B cell (primary cell): ENCODE data around the gene OR14A16. TPM values are rescaled to one million over a fixed set of nuclear protein-coding genes. Genes with fewer than 3 reads are reported as not detected.

Experiments
- ATAC-seq: fragments of 200-7000 bp; cut with Tn5 transposase; one replicate; pipeline ENCODE4 v1.10.0; 2021; ENCODE audit warnings: low read depth, mild to moderate bottlenecking, moderate number of reproducible peaks, moderate library complexity
- CTCF ChIA-PET: fragments of 350-600 bp; sonication (Branson Sonifier 250); formaldehyde crosslinking; loops from one replicate; lab custom pipeline; 2021; ENCODE audit warnings: antibody characterized with exemption, inconsistent platforms; lab: Charles Lee
- POLR2A ChIA-PET: fragments of 350-600 bp; sonication (Branson Sonifier 250); formaldehyde crosslinking; loops from one replicate; lab custom pipeline; 2021; ENCODE audit warnings: antibody characterized with exemption; lab: Charles Lee
- DNase-seq: peaks from one replicate; pipeline ENCODE4 v3.0.0; 2013
- H2AFZ ChIP-seq: 2 replicates; pipeline ENCODE4 v1.6.1; 2012; ENCODE audit warnings: mild to moderate bottlenecking, low read depth, low read length; ENCODE audit not compliant: insufficient read depth, poor library complexity, severe bottlenecking
- H3K27ac ChIP-seq, 2 donors: 1 replicate in 1 of 2; 2 replicates in 1 of 2; pipeline ENCODE4 v1.5.1; 2012 to 2013; ENCODE audit warnings: low read length in 2 of 2, mild to moderate bottlenecking in 2 of 2, moderate library complexity in 1 of 2
- H3K27me3 ChIP-seq, 4 experiments: fragments of 200-600 bp in 1 of 4; sonication (generic) in 1 of 4; replicated peaks in 1 of 4; 1 replicate in 2 of 4; 2 replicates in 2 of 4; pipeline versions ENCODE4 v1.6.1 to v1.7.0; 2013 to 2016; ENCODE audit warnings: low read length in 3 of 4, mild to moderate bottlenecking in 2 of 4, mixed read lengths in 1 of 4, moderate library complexity in 1 of 4; ENCODE audit not compliant: insufficient read depth in 4 of 4, control insufficient read depth in 3 of 4; ENCODE audit errors: control extremely low read depth in 1 of 4
- H3K36me3 ChIP-seq, 2 experiments: replicated peaks in 1 of 2; 1 replicate in 1 of 2; 2 replicates in 1 of 2; pipeline versions ENCODE4 v1.6.1 to v1.7.1; 2013; ENCODE audit warnings: low read length in 1 of 2; ENCODE audit not compliant: insufficient read depth in 2 of 2, control insufficient read depth in 1 of 2; ENCODE audit errors: control extremely low read depth in 1 of 2, extremely low read depth in 1 of 2
- H3K4me1 ChIP-seq, 2 donors: fragments of 200-600 bp in 1 of 2; sonication (generic) in 1 of 2; 1 replicate in 1 of 2; 2 replicates in 1 of 2; pipeline versions ENCODE4 v1.5.1 to v1.6.1; 2013 to 2017; ENCODE audit warnings: low read length in 2 of 2; ENCODE audit not compliant: control insufficient read depth in 2 of 2, insufficient read depth in 2 of 2
- H3K4me2 ChIP-seq: replicated peaks from 2 replicates; pipeline ENCODE3; 2012; ENCODE audit warnings: mild to moderate bottlenecking, low read depth, low read length; ENCODE audit not compliant: poor library complexity, severe bottlenecking
- H3K4me3 ChIP-seq, 5 experiments: fragments of 200-600 bp in 1 of 5; sonication (generic) in 1 of 5; 1 replicate in 3 of 5; 2 replicates in 2 of 5; pipeline versions ENCODE4 v1.5.1 to v1.7.0; 2011 to 2016; ENCODE audit warnings: low read length in 4 of 5, mild to moderate bottlenecking in 4 of 5, low read depth in 2 of 5, control low read depth in 1 of 5, moderate library complexity in 1 of 5; ENCODE audit not compliant: insufficient read depth in 1 of 5; ENCODE audit errors: control extremely low read depth in 1 of 5, extremely low read depth in 1 of 5
- H3K79me2 ChIP-seq: fragments of 200-600 bp; sonication (generic); one replicate; pipeline ENCODE4 v1.6.0; 2016; ENCODE audit warnings: low read length; ENCODE audit not compliant: control insufficient read depth, insufficient read depth
- H3K9ac ChIP-seq: fragments of 200-600 bp; sonication (generic); 2 replicates; pipeline ENCODE4 v1.6.1; 2017; ENCODE audit warnings: mild to moderate bottlenecking, low read length, moderate library complexity
- H3K9me3 ChIP-seq, 3 donors: one replicate each; pipeline versions ENCODE4 v1.6.1 to v1.7.1; 2013; ENCODE audit warnings: low read length in 2 of 3; ENCODE audit not compliant: control insufficient read depth in 2 of 3, insufficient read depth in 1 of 3; ENCODE audit errors: control extremely low read depth in 1 of 3
- H4K20me1 ChIP-seq: 2 replicates; pipeline ENCODE4 v1.6.0; 2012; ENCODE audit warnings: mild to moderate bottlenecking, low read length; ENCODE audit not compliant: insufficient read depth, control insufficient read depth, poor library complexity, severe bottlenecking
- H3K27ac Mint-ChIP-seq: one replicate; pipeline ENCODE4 v1.8.0; 2021; ENCODE audit warnings: mixed read lengths
- H3K27me3 Mint-ChIP-seq: one replicate; pipeline ENCODE4 v1.8.0; 2021; ENCODE audit warnings: mixed read lengths
- H3K4me1 Mint-ChIP-seq: one replicate; pipeline ENCODE4 v1.8.0; 2021; ENCODE audit warnings: mixed read lengths
- H3K4me3 Mint-ChIP-seq: one replicate; pipeline ENCODE4 v1.8.0; 2021; ENCODE audit warnings: mixed read lengths
- H3K9me3 Mint-ChIP-seq: one replicate; pipeline ENCODE4 v1.8.0; 2022; ENCODE audit warnings: mixed read lengths; ENCODE audit not compliant: insufficient read depth
- EZH2 ChIP-seq: IDR thresholded peaks from 2 replicates; pipeline ENCODE4 v1.6.1; 2012; ENCODE audit warnings: borderline replicate concordance, low read depth, mild to moderate bottlenecking, moderate library complexity, low read length; ENCODE audit not compliant: insufficient read depth, poor library complexity, severe bottlenecking
- WGBS: methylation state at CpG from one replicate; pipeline ENCODE4 v1.1.5; 2013; ENCODE audit warnings: missing lambda C conversion rate; ENCODE audit not compliant: insufficient coverage; 5-methylcytosine and 5-hydroxymethylcytosine counted together
- intact Hi-C: fragments of 100-400 bp; cut with micrococcal nuclease; formaldehyde crosslinking; loops from one replicate; pipeline ENCODE4 v1.10.0; 2022
- polyA plus RNA-seq: library from polyadenylated mRNA; depleted of rRNA; stranded (reverse); fragments of >200 nt; gene quantifications from 2 replicates; pipeline ENCODE4 v1.2.3, GENCODE V29; 2012
- total RNA-seq, 2 donors: library from RNA; stranded (reverse); fragments of 120-200 nt in 1 of 2; gene quantifications; 1 replicate in 1 of 2; 2 replicates in 1 of 2; pipeline versions ENCODE4 v1.2.3 to v1.2.4, GENCODE V29; 2013 to 2022
- TF ChIP-seq, protein P1 (sequence below): fragments of 200-600 bp; IDR thresholded peaks from one replicate; pipeline ENCODE4 v1.8.0; 2022; ENCODE audit warnings: antibody characterized with exemption, mild to moderate bottlenecking

OR14A16 gene
- total and polyA plus RNA-seq, 2 donors (not counting 1 experiment from before 2014, with no cell fraction given) = not detected

DNA sequence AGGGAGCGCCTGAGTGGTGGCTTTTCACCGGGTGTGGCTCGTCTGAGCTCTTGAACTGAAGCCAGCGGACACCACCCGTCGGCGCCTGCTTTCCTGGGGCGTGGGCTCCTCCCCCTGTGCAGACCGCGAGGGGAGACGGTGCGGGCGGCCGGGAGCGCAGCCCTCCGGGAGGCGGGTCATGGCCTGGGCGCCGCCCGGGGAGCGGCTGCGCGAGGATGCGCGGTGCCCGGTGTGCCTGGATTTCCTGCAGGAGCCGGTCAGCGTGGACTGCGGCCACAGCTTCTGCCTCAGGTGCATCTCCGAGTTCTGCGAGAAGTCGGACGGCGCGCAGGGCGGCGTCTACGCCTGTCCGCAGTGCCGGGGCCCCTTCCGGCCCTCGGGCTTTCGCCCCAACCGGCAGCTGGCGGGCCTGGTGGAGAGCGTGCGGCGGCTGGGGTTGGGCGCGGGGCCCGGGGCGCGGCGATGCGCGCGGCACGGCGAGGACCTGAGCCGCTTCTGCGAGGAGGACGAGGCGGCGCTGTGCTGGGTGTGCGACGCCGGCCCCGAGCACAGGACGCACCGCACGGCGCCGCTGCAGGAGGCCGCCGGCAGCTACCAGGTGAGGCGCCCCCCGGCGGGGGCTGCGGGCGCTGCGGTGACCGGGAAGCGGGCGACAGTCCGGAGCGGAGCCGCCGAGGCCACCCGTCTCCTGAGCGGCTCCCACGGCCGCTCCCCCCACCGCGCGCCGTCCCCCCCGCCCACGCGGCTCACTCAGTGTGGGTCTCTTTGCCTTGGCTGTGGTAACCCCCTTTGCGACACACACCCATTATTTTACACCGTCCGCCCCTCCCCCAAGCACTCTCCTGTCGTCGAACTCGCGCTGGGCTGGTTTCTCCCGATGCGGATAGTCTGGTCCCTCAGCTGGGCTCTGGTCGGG, 33.4 kb upstream of the OR14A16 start, which contains the start of gene TRIM58:
TSS of gene TRIM58 (plus strand) at position 119 of the 916 bp plus-strand sequence. CDS start at position 179, 60 bp downstream.
- Mint-ChIP-seq H3K4me3 (peak within 1 kb of the TSS; percentile 86), H3K9me3 (no peaks in the 10 kb centered on the region), H3K27me3 (peaks cover 35% of the 10 kb centered on the region), H3K27ac (no peak within 1 kb of the TSS), H3K4me1 (peaks cover 14% of the 10 kb centered on the region)
- H3K4me1 ChIP-seq = peaks cover 4 to 8% of the 10 kb centered on the region in 2 donors
- CTCF ChIA-PET = interaction anchor here (1.0 kb wide), 1 partner anchor 49 kb away, joined by 3 read pairs; no protein-coding TSS in a partner anchor
- H3K79me2 ChIP-seq = no peaks in the 10 kb centered on the region
- peak; percentile 57 for DNase-seq
- peaks cover 0 to 7% (median 1%) of the 10 kb centered on the region in 4 experiments for H3K27me3 ChIP-seq
- WGBS = under 1% methylated on average over 98 of the region's 109 CpGs
- no peaks in the 10 kb centered on the region for H4K20me1 ChIP-seq
- TF ChIP-seq, protein P1, sequence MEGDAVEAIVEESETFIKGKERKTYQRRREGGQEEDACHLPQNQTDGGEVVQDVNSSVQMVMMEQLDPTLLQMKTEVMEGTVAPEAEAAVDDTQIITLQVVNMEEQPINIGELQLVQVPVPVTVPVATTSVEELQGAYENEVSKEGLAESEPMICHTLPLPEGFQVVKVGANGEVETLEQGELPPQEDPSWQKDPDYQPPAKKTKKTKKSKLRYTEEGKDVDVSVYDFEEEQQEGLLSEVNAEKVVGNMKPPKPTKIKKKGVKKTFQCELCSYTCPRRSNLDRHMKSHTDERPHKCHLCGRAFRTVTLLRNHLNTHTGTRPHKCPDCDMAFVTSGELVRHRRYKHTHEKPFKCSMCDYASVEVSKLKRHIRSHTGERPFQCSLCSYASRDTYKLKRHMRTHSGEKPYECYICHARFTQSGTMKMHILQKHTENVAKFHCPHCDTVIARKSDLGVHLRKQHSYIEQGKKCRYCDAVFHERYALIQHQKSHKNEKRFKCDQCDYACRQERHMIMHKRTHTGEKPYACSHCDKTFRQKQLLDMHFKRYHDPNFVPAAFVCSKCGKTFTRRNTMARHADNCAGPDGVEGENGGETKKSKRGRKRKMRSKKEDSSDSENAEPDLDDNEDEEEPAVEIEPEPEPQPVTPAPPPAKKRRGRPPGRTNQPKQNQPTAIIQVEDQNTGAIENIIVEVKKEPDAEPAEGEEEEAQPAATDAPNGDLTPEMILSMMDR = peak; percentile 40
- TF ChIP-seq EZH2 = no peak
- no peaks in the 10 kb centered on the region for H3K36me3 ChIP-seq
- H3K9me3 ChIP-seq = peaks cover 0 to 5% (median 0%) of the 10 kb centered on the region in 3 donors
- H3K4me3 ChIP-seq = peak within 1 kb of the TSS; percentile 45 to 81 (median 66)
- H3K27ac ChIP-seq = peak within 1 kb of the TSS in 1 of 2 donors; percentile 34
- intact Hi-C loops = no loop called here
- POLR2A ChIA-PET = no interaction called here
- H2AFZ ChIP-seq = peak within 1 kb of the TSS; percentile 91
- peak within 1 kb of the TSS; percentile 76 for H3K4me2 ChIP-seq
- H3K9ac ChIP-seq = peak within 1 kb of the TSS; percentile 74
- ATAC-seq = peak; percentile 76

DNA sequence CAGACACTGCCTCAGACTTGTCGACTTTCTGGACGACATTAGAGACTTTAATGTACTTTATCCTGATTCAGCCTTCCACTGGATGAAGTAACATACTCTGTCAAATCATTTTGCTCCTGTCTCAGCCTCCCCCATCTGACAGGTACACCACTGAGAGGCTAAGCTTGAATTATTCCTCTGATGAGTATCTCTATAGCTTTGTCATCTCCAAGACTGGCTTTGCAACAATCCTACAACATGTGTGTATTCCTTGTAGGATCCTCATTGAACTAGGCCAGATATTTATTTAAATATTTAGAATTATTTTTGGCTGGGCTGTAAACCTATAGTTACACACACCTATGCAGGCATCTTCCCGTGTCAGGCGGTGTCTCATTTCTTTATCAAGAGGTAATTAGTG, 32.0 kb upstream of the OR14A16 start:
- no peaks in the 10 kb centered on the region for H3K36me3 ChIP-seq
- no peaks in the 10 kb centered on the region for H4K20me1 ChIP-seq
- H3K4me2 ChIP-seq = no peak overlapping the region
- H3K27ac ChIP-seq = no peak overlapping the region
- H3K27me3 ChIP-seq = peaks cover 0 to 7% (median 3%) of the 10 kb centered on the region in 4 experiments
- CTCF ChIA-PET = no interaction called here
- WGBS = 93% methylated on average over 2 of the region's 4 CpGs
- no peak for ATAC-seq
- H3K27me3 Mint-ChIP-seq = peaks cover 36% of the 10 kb centered on the region
- POLR2A ChIA-PET = no interaction called here
- H3K9me3 Mint-ChIP-seq = no peaks in the 10 kb centered on the region
- peaks cover 14% of the 10 kb centered on the region for H3K4me1 Mint-ChIP-seq
- intact Hi-C loops = no loop called here
- no peak overlapping the region for H3K9ac ChIP-seq
- H3K79me2 ChIP-seq = no peaks in the 10 kb centered on the region
- no peak overlapping the region for H2AFZ ChIP-seq
- no peak overlapping the region for H3K27ac Mint-ChIP-seq
- peaks cover 0 to 6% (median 0%) of the 10 kb centered on the region in 3 donors for H3K9me3 ChIP-seq
- no peak overlapping the region for H3K4me3 ChIP-seq
- TF ChIP-seq EZH2 = no peak
- TF ChIP-seq, protein P1 = no peak
- H3K4me3 Mint-ChIP-seq = peak overlapping the region; percentile 68
- DNase-seq = no peak
- H3K4me1 ChIP-seq = peaks cover 4 to 8% of the 10 kb centered on the region in 2 donors
